Measurements from ENCODE around the gene CTTN.
"Not testable (repeated sequence)": the region's sequence is repeated elsewhere in the genome, so short reads cannot be mapped to it uniquely, and the experiment has no call there.

CTTN gene

DNA sequence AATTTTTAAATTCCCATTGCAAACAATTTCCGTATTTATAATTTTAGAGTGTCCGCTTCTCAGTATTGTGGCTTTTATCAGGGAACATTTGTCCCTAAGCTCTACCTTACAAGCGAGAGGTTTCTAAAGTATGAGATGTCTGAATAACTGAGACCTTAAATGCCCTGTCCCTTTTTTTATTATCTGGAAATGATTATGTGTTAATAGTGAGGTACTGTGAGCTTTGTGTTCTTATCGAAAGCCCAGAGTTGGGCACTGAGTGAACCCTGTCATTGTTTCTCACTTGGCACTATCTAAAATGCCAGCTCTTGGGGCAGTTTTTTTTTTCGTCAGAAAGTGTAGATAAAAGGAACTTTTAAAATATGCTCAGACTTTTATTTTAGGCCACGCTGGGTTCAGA is 9.5 kb downstream of the CTTN start:
- FAIRE-seq (no peak), DNase-seq (ENCODE audit: insufficient read length, low spot score) (no peak)

DNA sequence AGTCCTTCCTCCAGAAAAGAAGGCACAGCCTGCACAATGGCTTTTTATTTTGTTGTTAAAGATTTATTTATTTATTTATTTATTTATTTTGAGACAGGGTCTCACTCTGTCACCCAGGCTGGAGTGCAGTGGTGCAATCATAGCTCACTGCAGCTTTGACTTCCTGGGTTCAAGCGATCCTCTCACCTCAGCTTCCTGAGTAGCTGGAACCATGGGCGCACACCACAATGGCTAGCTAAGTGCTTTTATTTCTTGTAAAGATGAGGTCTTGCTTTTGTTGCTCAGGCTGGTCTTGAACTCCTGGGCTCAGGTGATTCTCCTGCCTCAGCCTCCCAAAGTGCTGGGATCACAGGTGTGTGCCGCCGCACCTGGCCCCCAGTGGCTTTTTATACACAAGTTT is 10.0 kb downstream of the CTTN start:
- FAIRE-seq; DNase-seq (ENCODE audit: insufficient read length, low spot score): not testable (repeated sequence)

GRCh38 chr11:70409437-70409836 is 11.1 kb downstream of the CTTN start:
- FAIRE-seq (no peak), DNase-seq (ENCODE audit: insufficient read length, low spot score) (no peak)

DNA sequence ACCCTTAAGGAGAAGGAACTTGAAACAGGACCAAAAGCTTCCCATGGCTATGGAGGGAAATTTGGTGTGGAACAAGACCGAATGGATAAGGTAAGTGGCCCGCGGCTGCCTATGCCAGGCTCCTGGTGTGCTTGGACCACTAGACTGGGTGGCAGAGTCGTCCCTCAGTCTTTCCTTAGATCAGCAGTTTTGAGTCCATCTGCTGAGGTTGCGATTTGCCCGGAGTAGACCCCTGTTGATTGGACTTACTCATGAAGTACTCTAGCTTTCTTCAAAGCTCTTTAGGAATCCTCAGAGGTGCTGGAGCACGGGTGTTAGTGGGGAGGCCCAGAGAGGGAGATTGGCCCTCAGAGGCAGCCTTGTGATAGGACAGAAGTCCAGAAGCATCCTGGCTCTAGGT is 11.5 kb downstream of the CTTN start:
- no peak for DNase-seq (ENCODE audit: insufficient read length, low spot score)

DNA sequence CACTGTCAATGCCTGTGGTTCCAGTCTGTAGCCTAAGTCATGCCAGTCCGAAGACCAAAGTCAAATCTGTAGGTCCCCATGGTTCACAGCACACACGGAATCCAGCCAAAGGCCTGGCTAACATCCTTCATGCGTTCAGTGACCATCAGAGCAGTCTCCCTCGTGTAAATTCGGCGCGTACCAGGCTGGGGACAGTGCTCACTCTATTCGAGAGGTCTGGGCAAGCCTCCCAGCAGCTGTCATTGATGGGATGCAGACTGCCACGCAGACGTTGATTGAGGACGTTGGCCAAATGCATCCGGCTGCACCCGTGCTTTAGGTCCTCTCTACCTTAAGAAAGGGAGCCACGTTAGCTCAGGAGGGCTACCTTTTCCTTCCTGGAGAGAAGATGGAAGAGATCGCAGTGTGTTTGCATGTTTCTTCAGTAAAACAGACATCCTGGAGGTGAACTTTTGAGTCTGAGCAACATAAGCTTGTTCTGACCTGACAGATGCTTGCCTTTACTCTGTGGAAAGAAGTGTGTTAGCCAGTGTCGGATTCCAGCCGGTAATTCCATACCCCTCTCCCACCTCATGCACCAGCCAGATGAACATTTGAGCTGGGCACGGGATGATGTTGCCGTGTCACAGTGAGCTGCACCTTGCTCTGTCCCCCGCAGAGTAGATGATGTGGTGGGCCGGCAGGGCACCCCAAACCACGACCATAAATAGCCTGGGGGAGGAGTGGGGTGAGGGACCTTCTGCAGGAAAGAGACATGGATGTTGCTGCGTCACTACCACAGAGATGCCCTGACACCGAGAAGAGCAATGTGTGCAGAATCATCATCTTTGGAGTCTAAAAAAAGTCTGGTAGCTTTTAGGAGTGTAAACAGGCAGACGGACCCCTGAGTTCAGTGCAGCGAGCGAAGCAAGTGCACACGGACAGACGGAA is 12.2 kb downstream of the CTTN start:
- FAIRE-seq (no peak), DNase-seq (ENCODE audit: insufficient read length, low spot score) (no peak)

More for the DNA sequence above, 11.5 kb downstream of the CTTN start:
- FAIRE-seq: no peak

- DNase-seq (ENCODE audit: insufficient read length, low spot score): no peak
- FAIRE-seq: peak; percentile 16
Measured at GRCh38 chr11:70411713-70412452, 13.6 kb downstream of the CTTN start.

- no peak for FAIRE-seq
- no peak for DNase-seq (ENCODE audit: insufficient read length, low spot score)
Measured at GRCh38 chr11:70413151-70413550, 14.8 kb downstream of the CTTN start.

GRCh38 chr11:70414341-70415100 is 16.2 kb downstream of the CTTN start:
- FAIRE-seq (no peak), DNase-seq (ENCODE audit: insufficient read length, low spot score) (no peak)

GRCh38 chr11:70415191-70415590 is 16.9 kb downstream of the CTTN start:
- DNase-seq (ENCODE audit: insufficient read length, low spot score) (no peak), FAIRE-seq (no peak)

GRCh38 chr11:70415642-70416395 is 17.5 kb downstream of the CTTN start:
- FAIRE-seq (no peak), DNase-seq (ENCODE audit: insufficient read length, low spot score) (no peak)

- FAIRE-seq: no peak
- DNase-seq (ENCODE audit: insufficient read length, low spot score): no peak
Measured at GRCh38 chr11:70416881-70417280, 18.6 kb downstream of the CTTN start.

- DNase-seq (ENCODE audit: insufficient read length, low spot score): no peak
- FAIRE-seq: peak; percentile 38
Measured at GRCh38 chr11:70418130-70418529, 19.8 kb downstream of the CTTN start.

DNA sequence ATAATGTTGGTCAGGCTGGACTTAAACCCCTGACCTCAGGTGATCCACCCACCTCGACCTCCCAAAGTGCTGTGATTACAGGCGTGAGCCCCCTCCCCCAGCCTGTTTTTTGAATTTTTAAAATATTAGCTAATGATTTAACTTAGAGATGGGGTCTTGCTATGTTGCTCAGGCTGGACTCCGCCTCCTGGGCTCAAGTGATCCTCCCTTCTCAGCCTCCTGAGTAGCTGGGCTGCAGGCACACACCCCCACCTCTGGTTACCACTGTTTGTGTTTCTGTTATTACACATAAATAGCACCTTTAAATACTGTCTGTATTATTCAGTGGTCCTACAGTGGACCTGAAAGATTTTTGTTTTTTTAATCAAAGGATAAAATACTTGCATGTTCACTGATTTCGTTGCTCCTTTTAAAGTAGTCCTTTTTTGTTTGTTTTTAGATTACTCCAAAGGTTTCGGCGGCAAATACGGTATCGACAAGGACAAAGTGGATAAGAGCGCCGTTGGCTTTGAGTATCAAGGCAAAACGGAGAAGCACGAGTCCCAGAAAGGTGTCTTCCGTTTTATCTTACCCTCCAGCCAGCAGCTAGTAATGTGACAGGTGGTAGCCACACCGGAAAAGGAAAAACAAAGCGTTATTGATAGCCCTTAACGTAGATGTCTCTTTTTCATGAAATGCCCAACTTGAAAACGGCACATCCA is 21.1 kb downstream of the CTTN start:
- DNase-seq (ENCODE audit: insufficient read length, low spot score) (no peak), FAIRE-seq (no peak)

DNA sequence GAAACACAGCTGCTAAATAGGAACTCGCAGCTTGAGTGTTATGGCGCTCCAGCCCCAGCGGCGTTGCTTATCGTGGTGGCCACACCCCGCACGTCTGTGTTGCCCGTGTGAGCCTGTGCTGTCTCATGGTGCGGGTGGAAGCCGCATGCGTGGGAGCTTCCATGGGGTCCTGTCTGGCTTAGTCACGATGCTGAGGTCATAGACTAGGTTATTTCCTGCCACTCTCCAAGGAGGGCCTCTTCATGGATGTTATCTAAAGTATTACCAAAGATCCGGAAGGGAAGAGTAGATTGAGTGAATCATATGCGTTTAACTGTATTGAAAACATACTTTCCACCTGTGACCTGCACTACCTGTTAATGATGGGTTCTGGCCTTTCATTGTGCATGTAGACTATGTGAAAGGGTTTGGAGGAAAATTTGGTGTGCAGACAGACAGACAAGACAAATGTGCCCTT is 21.7 kb downstream of the CTTN start:
- peak; percentile 89 for FAIRE-seq
- peak; percentile 60 for DNase-seq (ENCODE audit: insufficient read length, low spot score)

DNA sequence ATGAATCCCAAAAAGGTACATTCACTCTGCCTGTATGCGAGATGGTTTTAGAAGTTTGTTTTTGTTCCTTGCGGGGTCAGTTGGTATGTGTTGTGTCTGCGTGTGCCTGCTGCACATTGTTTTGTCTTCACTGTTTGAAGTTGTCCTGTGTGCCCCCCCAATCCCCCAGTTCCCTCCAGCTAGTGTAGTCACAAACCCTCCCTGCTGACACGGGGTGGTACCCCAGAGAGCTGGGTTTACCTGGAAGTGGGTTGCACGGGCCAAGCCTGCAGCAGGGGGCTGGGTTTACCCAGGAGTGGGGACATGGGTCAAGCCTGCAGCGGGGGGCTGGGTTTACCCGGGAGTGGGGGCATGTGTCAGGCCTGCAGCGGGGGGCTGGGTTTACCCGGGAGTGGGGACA is 22.2 kb downstream of the CTTN start:
- DNase-seq (ENCODE audit: insufficient read length, low spot score) (no peak), FAIRE-seq (peak; percentile 52)

- DNase-seq (ENCODE audit: insufficient read length, low spot score): no peak
- FAIRE-seq: no peak
Measured at GRCh38 chr11:70421123-70421522, 22.8 kb downstream of the CTTN start.

GRCh38 chr11:70422692-70423522 is 24.6 kb downstream of the CTTN start:
- FAIRE-seq (peak; percentile 4), DNase-seq (ENCODE audit: insufficient read length, low spot score) (no peak)
